Fibroblast of lung (primary cell): Measurements from ENCODE around the gene DNM1L. TPM values are rescaled to one million over a fixed set of nuclear protein-coding genes. Genes with fewer than 3 reads are reported as not detected.

Source experiments
- DNase-seq, 2 donors: peaks; one replicate each; pipeline versions ENCODE4 v3.0.0 to v3.0.0-alpha.2; 2010; ENCODE audit warnings: low read depth in 2 of 2
- H2AFZ ChIP-seq: 2 replicates; pipeline ENCODE4 v1.5.1; 2012; ENCODE audit warnings: low read length, control low read depth, inconsistent platforms
- H3K27ac ChIP-seq: 2 replicates; pipeline ENCODE4 v1.5.1; 2011; ENCODE audit warnings: low read length, control low read depth; ENCODE audit not compliant: insufficient read depth
- H3K27me3 ChIP-seq: 2 replicates; pipeline ENCODE4 v1.5.1; 2011; ENCODE audit warnings: mild to moderate bottlenecking, low read length; ENCODE audit not compliant: control insufficient read depth, insufficient read depth
- H3K36me3 ChIP-seq: 2 replicates; pipeline ENCODE4 v1.5.1; 2011; ENCODE audit warnings: low read length; ENCODE audit not compliant: control insufficient read depth, insufficient read depth
- H3K4me1 ChIP-seq: 2 replicates; pipeline ENCODE4 v1.5.1; 2011; ENCODE audit warnings: low read length; ENCODE audit not compliant: control insufficient read depth, insufficient read depth; ENCODE audit errors: extremely low read depth
- H3K4me2 ChIP-seq: 2 replicates; pipeline ENCODE4 v1.5.1; 2011; ENCODE audit warnings: low read length, control low read depth; ENCODE audit not compliant: insufficient read depth; ENCODE audit errors: extremely low read depth
- H3K4me3 ChIP-seq, 4 experiments: fragments of 200-600 bp in 1 of 4; sonication (generic) in 1 of 4; replicated peaks in 1 of 4; 2 replicates each; pipeline ENCODE4 v1.5.1; 2011 to 2016; ENCODE audit warnings: low read length in 4 of 4, low read depth in 3 of 4, mild to moderate bottlenecking in 3 of 4, control low read depth in 2 of 4, inconsistent platforms in 1 of 4, mixed read lengths in 1 of 4; ENCODE audit not compliant: insufficient read depth in 1 of 4; ENCODE audit errors: control extremely low read depth in 1 of 4
- H3K79me2 ChIP-seq: 2 replicates; pipeline ENCODE4 v1.5.1; 2012; ENCODE audit warnings: mild to moderate bottlenecking, low read length, inconsistent platforms; ENCODE audit not compliant: control insufficient read depth, insufficient read depth
- H3K9ac ChIP-seq: 2 replicates; pipeline ENCODE4 v1.5.1; 2011; ENCODE audit warnings: mild to moderate bottlenecking, low read length, control low read depth; ENCODE audit not compliant: insufficient read depth
- H3K9me3 ChIP-seq: 2 replicates; pipeline ENCODE4 v1.5.1; 2012; ENCODE audit warnings: low read depth, low read length; ENCODE audit not compliant: control insufficient read depth, insufficient read depth
- H4K20me1 ChIP-seq: 2 replicates; pipeline ENCODE4 v1.5.1; 2011; ENCODE audit warnings: low read length; ENCODE audit not compliant: control insufficient read depth, insufficient read depth; ENCODE audit errors: extremely low read depth
- CTCF ChIP-seq, 2 donors: IDR thresholded peaks in 1 of 2; conservative IDR thresholded peaks in 1 of 2; 1 replicate in 1 of 2; 2 replicates in 1 of 2; pipeline ENCODE4 v1.5.1; 2011 to 2012; ENCODE audit warnings: low read length in 2 of 2, control low read depth in 1 of 2, inconsistent platforms in 1 of 2, low read depth in 1 of 2, mild to moderate bottlenecking in 1 of 2
- EZH2 ChIP-seq: IDR thresholded peaks from 2 replicates; pipeline ENCODE4 v1.5.1; 2012; ENCODE audit warnings: low read length, control low read depth, mild to moderate bottlenecking; ENCODE audit errors: missing control alignments
- polyA plus RNA-seq, 2 donors: library from polyadenylated mRNA; depleted of rRNA in 1 of 2; stranded (reverse) in 1 of 2; unstranded in 1 of 2; fragments of >200 nt; gene quantifications; 2 replicates each; pipeline ENCODE4 v1.2.1, GENCODE V29; 2011 to 2012; ENCODE audit warnings: missing spikeins in 1 of 2
- total RNA-seq: library from RNA; depleted of rRNA; stranded (reverse); fragments of >200 nt; gene quantifications from 2 replicates; pipeline ENCODE4 v1.2.1, GENCODE V29; 2014

The DNM1L gene
- total and polyA plus RNA-seq, 2 donors (not counting 1 experiment from before 2014, with no cell fraction given) = 59.6 to 77.9 TPM

GRCh38 chr12:32651956-32652210, 27.2 kb upstream of the DNM1L start:
- H3K27ac ChIP-seq = no peak overlapping the region
- TF ChIP-seq CTCF (conservative IDR thresholded peaks at IDR 0.05 in 1 of 2, IDR thresholded peaks at IDR 0.05 in 1 of 2; ENCODE audit: low read depth in 1 of 2, low read length in 2 of 2) = no peak
- no peak for TF ChIP-seq EZH2
- no peak overlapping the region for H3K4me2 ChIP-seq
- no peaks in the 10 kb centered on the region for H3K9me3 ChIP-seq
- DNase-seq = no peak
- no peak overlapping the region for H2AFZ ChIP-seq
- no peaks in the 10 kb centered on the region for H3K27me3 ChIP-seq
- no peaks in the 10 kb centered on the region for H3K4me1 ChIP-seq
- H3K36me3 ChIP-seq = no peaks in the 10 kb centered on the region
- no peak overlapping the region for H3K9ac ChIP-seq
- no peak overlapping the region for H3K4me3 ChIP-seq
- H3K79me2 ChIP-seq = no peaks in the 10 kb centered on the region
- no peaks in the 10 kb centered on the region for H4K20me1 ChIP-seq

GRCh38 chr12:32659908-32660440, 19.1 kb upstream of the DNM1L start:
- no peak overlapping the region for H2AFZ ChIP-seq
- H4K20me1 ChIP-seq = no peaks in the 10 kb centered on the region
- H3K36me3 ChIP-seq = no peaks in the 10 kb centered on the region
- no peaks in the 10 kb centered on the region for H3K27me3 ChIP-seq
- no peaks in the 10 kb centered on the region for H3K79me2 ChIP-seq
- no peak overlapping the region for H3K9ac ChIP-seq
- no peak overlapping the region for H3K27ac ChIP-seq
- TF ChIP-seq EZH2 = no peak
- TF ChIP-seq CTCF (conservative IDR thresholded peaks at IDR 0.05 in 1 of 2, IDR thresholded peaks at IDR 0.05 in 1 of 2; ENCODE audit: low read depth in 1 of 2, low read length in 2 of 2) = no peak
- no peak overlapping the region for H3K4me3 ChIP-seq
- DNase-seq = no peak
- H3K4me2 ChIP-seq = no peak overlapping the region
- peaks cover 3% of the 10 kb centered on the region for H3K4me1 ChIP-seq
- no peaks in the 10 kb centered on the region for H3K9me3 ChIP-seq

- Histone ChIP-seq H3K9me3 (no peaks in the 10 kb centered on the region), H3K4me2 (no peak overlapping the region)
Measured at GRCh38 chr12:32661706-32662105, 17.4 kb upstream of the DNM1L start.

More at GRCh38 chr12:32661706-32662105, 17.4 kb upstream of the DNM1L start:
- no peaks in the 10 kb centered on the region for H4K20me1 ChIP-seq
- no peak overlapping the region for H2AFZ ChIP-seq
- no peaks in the 10 kb centered on the region for H3K79me2 ChIP-seq
- TF ChIP-seq EZH2 = no peak
- no peak for TF ChIP-seq CTCF (conservative IDR thresholded peaks at IDR 0.05 in 1 of 2, IDR thresholded peaks at IDR 0.05 in 1 of 2; ENCODE audit: low read depth in 1 of 2, low read length in 2 of 2)
- H3K4me1 ChIP-seq = peaks cover 3% of the 10 kb centered on the region
- no peaks in the 10 kb centered on the region for H3K27me3 ChIP-seq
- no peak overlapping the region for H3K4me3 ChIP-seq
- H3K9ac ChIP-seq = no peak overlapping the region
- H3K27ac ChIP-seq = no peak overlapping the region
- DNase-seq = no peak
- no peaks in the 10 kb centered on the region for H3K36me3 ChIP-seq
